CD4-positive, alpha-beta T cell (primary cell): Measurements from ENCODE around the gene GOLGA6B. TPM values are rescaled to one million over a fixed set of nuclear protein-coding genes. Genes with fewer than 3 reads are reported as not detected.
A peak's percentile ranks its signal among the peaks of the same experiment; 100 is the strongest.
"Not testable (repeated sequence)": the region's sequence is repeated elsewhere in the genome, so short reads cannot be mapped to it uniquely, and the experiment has no call there.

Experiments
- ATAC-seq: fragments of 200-7000 bp; cut with Tn5 transposase; one replicate; pipeline ENCODE4 v1.10.0; 2022; ENCODE audit warnings: mild to moderate bottlenecking; ENCODE audit not compliant: poor library complexity
- CTCF ChIA-PET: fragments of 350-600 bp; sonication (Branson Sonifier 250); formaldehyde crosslinking; loops from one replicate; lab custom pipeline; 2021; ENCODE audit warnings: antibody characterized with exemption, inconsistent platforms; lab: Charles Lee
- POLR2A ChIA-PET: fragments of 350-600 bp; sonication (Branson Sonifier 250); formaldehyde crosslinking; loops from one replicate; lab custom pipeline; 2021; ENCODE audit warnings: antibody characterized with exemption, inconsistent platforms; lab: Charles Lee
- DNase-seq, 14 experiments: peaks; one replicate each; pipeline ENCODE4 v3.0.0-alpha.2; 2013 to 2020; ENCODE audit warnings: mixed read lengths in 2 of 14
- H3K27ac ChIP-seq, 2 donors: one replicate each; pipeline versions ENCODE4 v1.5.1 to v1.7.0; 2013; ENCODE audit warnings: low read length in 2 of 2, low read depth in 1 of 2, mild to moderate bottlenecking in 1 of 2
- H3K27me3 ChIP-seq, 2 experiments: 1 replicate in 1 of 2; 2 replicates in 1 of 2; pipeline versions ENCODE4 v1.6.1 to v1.7.0; 2013; ENCODE audit warnings: low read length in 2 of 2, control low read depth in 1 of 2, mild to moderate bottlenecking in 1 of 2, moderate library complexity in 1 of 2; ENCODE audit not compliant: insufficient read depth in 2 of 2, control insufficient read depth in 1 of 2
- H3K36me3 ChIP-seq: one replicate; pipeline ENCODE4 v1.6.1; 2013; ENCODE audit warnings: low read length, control low read depth; ENCODE audit not compliant: insufficient read depth
- H3K4me1 ChIP-seq: one replicate; pipeline ENCODE4 v1.6.1; 2013; ENCODE audit warnings: low read length, control low read depth; ENCODE audit not compliant: insufficient read depth
- H3K4me3 ChIP-seq: one replicate; pipeline ENCODE4 v1.5.1; 2013; ENCODE audit warnings: mild to moderate bottlenecking, low read length, moderate library complexity
- H3K9me3 ChIP-seq, 2 experiments: 1 replicate in 1 of 2; 2 replicates in 1 of 2; pipeline versions ENCODE4 v1.6.1 to v1.7.0; 2013; ENCODE audit warnings: low read length in 2 of 2, mild to moderate bottlenecking in 2 of 2, control low read depth in 1 of 2, moderate library complexity in 1 of 2; ENCODE audit not compliant: control insufficient read depth in 1 of 2, insufficient read depth in 1 of 2
- H3K27ac Mint-ChIP-seq: one replicate; pipeline ENCODE4 v1.8.0; 2020; ENCODE audit warnings: mixed read lengths
- H3K27me3 Mint-ChIP-seq: one replicate; pipeline ENCODE4 v1.8.0; 2021; ENCODE audit warnings: mixed read lengths
- H3K36me3 Mint-ChIP-seq: one replicate; pipeline ENCODE4 v1.8.0; 2021; ENCODE audit warnings: low read depth, mixed read lengths
- H3K4me1 Mint-ChIP-seq: one replicate; pipeline ENCODE4 v1.8.0; 2021; ENCODE audit warnings: low read depth, mixed read lengths
- H3K4me3 Mint-ChIP-seq: one replicate; pipeline ENCODE4 v1.8.0; 2020; ENCODE audit warnings: mild to moderate bottlenecking, mixed read lengths
- H3K9me3 Mint-ChIP-seq: one replicate; pipeline ENCODE4 v1.8.0; 2020; ENCODE audit warnings: mixed read lengths
- intact Hi-C, 2 experiments: fragments of 100-400 bp; cut with DNase I in 1 of 2; cut with micrococcal nuclease in 1 of 2; formaldehyde crosslinking; loops; one replicate each; pipeline versions ENCODE4 v1.15.1 to v1.9.0; 2023 to 2025; cut with DNase I, micrococcal nuclease
- total RNA-seq, 174 experiments: library from RNA in 2 of 174; stranded (reverse) in 2 of 174; gene quantifications; one replicate each; pipeline ENCODE4 v1.2.3 and lab custom pipeline; 2021 to 2026

GOLGA6B gene
- total RNA-seq, 2 experiments from 2014 or later: 0.22 TPM; not detected in 1

DNA sequence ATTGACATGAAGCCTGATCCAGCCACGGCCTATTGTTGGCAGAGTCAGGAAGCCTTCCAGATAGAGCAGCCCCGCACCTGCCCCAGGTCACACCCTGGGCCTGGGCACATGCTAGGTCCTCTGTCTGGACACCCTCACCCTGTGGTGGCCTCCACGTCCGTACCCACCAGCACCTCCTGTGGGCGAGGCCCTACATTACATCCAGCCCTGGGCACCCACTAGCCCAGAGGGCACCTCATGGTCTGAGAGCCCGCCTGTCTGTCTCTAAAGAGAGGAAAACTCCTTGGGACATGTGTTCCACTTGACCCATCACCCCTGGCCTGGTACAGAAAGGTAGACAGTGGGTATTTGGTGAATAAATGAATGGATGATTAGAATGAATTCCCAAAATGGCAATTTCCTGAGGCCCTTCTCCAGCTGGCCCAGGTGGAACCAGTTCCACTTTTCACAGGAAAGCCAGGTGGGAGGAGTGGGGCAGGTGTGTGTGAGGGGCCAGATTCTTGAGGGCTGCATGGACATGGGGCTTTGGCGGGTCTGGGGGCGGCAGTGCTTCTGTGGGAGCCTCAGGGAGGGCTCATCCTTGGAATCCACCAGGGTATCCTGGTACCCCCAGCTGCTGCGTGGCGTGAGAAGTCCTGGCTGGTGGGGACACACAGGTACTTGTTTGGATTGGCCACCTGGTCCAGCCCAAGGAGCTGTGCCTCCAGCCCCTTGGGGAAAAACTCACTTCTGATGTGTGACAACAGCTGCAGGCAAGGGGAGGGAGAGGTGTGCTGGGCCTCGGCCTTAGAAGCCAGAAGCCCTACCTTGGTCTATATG is 26.0 kb upstream of the GOLGA6B start:
- H3K36me3 Mint-ChIP-seq, H3K36me3 ChIP-seq, H3K27ac Mint-ChIP-seq, intact Hi-C loops, H3K9me3 ChIP-seq, H3K9me3 Mint-ChIP-seq, POLR2A ChIA-PET, ATAC-seq, H3K4me3 Mint-ChIP-seq, H3K27ac ChIP-seq, CTCF ChIA-PET, H3K4me1 Mint-ChIP-seq, H3K4me3 ChIP-seq, H3K27me3 ChIP-seq, H3K4me1 ChIP-seq, H3K27me3 Mint-ChIP-seq, DNase-seq: not testable (repeated sequence)

DNA sequence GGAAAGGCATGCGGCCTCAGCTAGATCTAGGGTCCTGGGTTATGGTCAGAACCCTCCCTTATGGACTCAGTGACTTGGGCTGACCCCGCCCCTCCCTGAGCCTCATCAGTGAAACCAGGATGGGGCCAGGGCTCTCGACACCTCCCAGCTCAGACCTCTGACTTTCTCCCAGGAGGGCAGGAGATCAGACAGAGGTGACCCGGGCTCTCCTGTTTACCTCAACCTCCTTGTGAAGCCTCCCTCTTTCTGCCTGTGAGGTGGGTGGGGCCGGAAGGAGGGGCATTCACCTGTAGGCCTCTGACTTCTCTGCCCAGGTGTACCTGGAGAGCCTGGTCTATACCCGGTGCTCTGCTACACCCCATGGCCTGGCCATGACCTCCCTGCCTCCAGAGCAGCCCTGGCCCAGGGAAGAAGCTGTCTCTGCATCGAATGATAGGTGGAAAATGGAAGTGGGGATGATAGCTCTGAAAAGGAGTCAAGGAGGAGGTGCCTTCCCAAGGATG is 25.4 kb upstream of the GOLGA6B start:
- ATAC-seq, CTCF ChIA-PET, POLR2A ChIA-PET, H3K4me3 ChIP-seq, H3K27me3 Mint-ChIP-seq, H3K4me1 Mint-ChIP-seq, H3K9me3 Mint-ChIP-seq, H3K4me3 Mint-ChIP-seq, H3K9me3 ChIP-seq, DNase-seq, H3K4me1 ChIP-seq, H3K27me3 ChIP-seq, H3K27ac ChIP-seq, intact Hi-C loops, H3K36me3 ChIP-seq, H3K36me3 Mint-ChIP-seq, H3K27ac Mint-ChIP-seq: not testable (repeated sequence)

DNA sequence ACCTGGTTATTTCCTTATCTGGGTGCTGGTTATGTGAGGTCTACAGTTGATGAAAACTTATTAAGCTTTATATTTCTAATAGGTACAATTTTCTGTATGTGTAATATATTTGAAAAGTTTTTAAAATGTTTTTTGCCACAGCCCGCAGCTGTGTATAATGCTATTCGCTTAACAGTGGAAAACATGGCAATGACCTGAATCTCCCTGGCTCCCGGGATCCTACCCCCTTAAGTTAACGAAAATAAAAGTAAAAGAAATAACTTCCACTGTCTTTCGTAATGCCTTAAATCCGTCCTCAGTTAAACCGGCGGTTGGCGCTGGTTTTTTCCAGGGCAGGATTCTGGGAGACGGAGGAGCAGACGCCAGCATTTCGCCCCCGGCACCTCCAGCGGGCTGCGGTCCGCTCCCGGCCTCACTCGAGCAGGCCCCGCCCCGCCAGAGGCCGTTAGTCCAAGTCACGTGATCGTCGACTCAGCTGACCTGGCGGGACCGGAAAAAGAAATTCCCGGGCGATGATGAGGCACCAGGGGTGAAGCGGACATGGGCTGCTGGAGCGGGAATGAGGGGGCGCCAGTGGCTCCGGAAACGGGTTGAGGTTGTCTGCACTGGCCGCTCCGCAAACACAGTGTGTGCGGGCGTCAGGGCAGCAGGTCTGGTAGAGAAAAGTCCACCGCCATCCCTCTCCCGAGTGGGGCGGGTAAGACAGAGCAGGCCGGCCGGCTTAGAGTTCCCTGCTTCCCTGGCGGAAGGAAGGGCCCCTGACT is 17.8 kb upstream of the GOLGA6B start:
- peak in 12 of 14 experiments; percentile 6 to 79 (median 44) for DNase-seq
- ATAC-seq: peak; percentile 39
- POLR2A ChIA-PET, H3K36me3 Mint-ChIP-seq, H3K4me1 ChIP-seq, H3K27ac ChIP-seq, H3K4me1 Mint-ChIP-seq, H3K27ac Mint-ChIP-seq, CTCF ChIA-PET, H3K36me3 ChIP-seq, H3K9me3 Mint-ChIP-seq, intact Hi-C loops, H3K9me3 ChIP-seq, H3K27me3 Mint-ChIP-seq, H3K27me3 ChIP-seq: not testable (repeated sequence)
- peak overlapping the region; percentile 39 for H3K4me3 ChIP-seq
- H3K4me3 Mint-ChIP-seq: peak overlapping the region; percentile 68

DNA sequence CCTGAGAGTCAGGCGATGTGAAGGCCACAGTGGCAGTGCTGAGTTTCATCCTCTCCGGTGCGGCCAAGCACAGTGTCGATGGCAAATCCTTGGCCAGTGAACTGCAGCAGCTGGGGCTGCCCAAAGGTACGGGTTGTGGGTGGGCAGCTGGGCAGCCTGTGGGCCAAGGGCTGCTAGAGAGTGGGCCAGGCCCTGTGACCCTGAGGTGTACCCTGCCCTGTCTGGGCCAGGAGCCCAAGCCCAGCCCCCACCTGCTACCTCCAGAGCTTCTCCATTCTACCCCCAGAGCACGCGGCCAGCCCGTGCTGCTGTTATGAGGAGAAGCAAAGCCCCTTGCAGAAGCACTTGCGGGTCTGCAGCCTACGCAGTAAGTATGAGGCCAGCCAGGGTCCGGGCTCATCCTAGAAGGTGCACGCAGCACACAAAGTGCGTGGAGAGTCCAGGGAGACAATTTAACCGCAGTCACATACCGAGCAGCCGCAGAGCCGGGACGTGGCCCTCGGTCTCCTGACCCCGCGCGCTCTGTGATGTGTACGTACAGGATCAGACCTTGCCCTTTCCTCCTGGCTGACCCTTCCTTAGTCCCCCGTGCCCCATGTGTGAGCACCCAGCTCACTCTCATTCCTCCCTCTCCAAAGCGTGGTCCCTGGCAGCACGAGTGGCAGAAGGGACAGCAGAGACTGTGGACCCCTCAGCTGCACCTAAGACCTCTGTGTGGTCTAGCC is 14.6 kb upstream of the GOLGA6B start:
- H3K4me3 Mint-ChIP-seq, ATAC-seq, H3K4me1 ChIP-seq, H3K4me1 Mint-ChIP-seq, H3K9me3 Mint-ChIP-seq, H3K4me3 ChIP-seq, POLR2A ChIA-PET, H3K36me3 Mint-ChIP-seq, H3K27me3 Mint-ChIP-seq, intact Hi-C loops, H3K27ac Mint-ChIP-seq, DNase-seq, H3K27ac ChIP-seq, H3K27me3 ChIP-seq, H3K9me3 ChIP-seq, H3K36me3 ChIP-seq, CTCF ChIA-PET: not testable (repeated sequence)

DNA sequence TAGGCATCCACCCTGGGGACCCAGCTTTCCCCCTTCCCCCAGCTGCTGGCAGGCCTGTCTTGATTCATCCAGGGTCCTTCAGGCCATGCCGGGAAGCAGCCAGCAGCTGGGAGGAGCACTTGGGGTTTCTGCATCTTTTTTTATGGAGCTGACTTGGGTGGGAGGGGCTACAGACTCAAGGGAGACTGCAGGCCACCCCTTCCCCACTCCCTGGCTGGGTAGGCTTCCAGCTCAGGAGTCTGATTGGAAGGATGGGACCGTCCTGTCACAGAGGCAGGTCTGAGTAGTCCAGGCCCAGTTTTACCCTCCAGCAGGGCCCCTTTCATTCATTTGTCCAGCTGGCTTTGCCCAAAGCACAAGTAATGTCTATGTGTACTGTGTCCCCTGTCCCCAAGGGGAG is 12.2 kb upstream of the GOLGA6B start:
- H3K9me3 Mint-ChIP-seq, H3K4me1 ChIP-seq, H3K4me3 Mint-ChIP-seq, H3K27ac ChIP-seq, H3K27me3 ChIP-seq, CTCF ChIA-PET, H3K9me3 ChIP-seq, POLR2A ChIA-PET, H3K4me3 ChIP-seq, intact Hi-C loops, ATAC-seq, H3K36me3 ChIP-seq, H3K4me1 Mint-ChIP-seq, H3K36me3 Mint-ChIP-seq, H3K27ac Mint-ChIP-seq, DNase-seq, H3K27me3 Mint-ChIP-seq: not testable (repeated sequence)

DNA sequence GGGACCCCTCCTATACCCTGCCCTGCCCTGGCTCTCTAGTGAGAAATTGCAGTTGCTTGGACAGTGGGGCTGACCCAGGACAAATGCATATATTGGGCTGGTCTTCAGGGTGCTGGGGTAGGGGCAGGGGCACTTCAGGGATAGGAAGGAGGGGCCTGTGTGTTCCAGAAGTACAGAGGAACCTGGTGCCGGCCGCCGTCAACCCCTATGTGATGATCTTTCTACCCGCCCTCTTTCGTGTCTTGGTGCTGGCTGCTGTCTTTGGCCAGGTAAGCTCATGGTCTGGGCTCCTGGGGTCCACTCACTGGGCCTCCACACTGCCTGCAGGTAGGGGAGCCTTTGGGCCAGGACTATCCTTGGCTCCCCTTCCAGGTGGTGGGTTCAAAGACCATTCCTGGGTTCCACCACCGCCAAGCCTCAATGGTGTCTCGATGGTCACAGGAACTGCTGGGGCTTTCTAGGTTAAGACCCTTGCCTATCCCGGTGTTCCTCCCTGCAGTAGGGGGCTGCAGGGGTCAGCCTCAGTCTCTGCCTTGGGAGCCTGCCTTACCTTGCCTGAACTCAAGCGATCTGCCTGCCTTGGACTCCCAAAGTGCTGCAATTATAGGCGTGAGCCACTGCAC is 5.8 kb upstream of the GOLGA6B start:
- H3K36me3 Mint-ChIP-seq: not testable (repeated sequence)

More for the DNA sequence above, 5.8 kb upstream of the GOLGA6B start:
- POLR2A ChIA-PET, H3K9me3 Mint-ChIP-seq, H3K27me3 ChIP-seq, H3K27ac ChIP-seq, H3K4me1 Mint-ChIP-seq, CTCF ChIA-PET, H3K4me1 ChIP-seq, intact Hi-C loops, H3K27ac Mint-ChIP-seq, ATAC-seq, H3K9me3 ChIP-seq, H3K27me3 Mint-ChIP-seq, DNase-seq, H3K36me3 ChIP-seq, H3K4me3 Mint-ChIP-seq, H3K4me3 ChIP-seq: not testable (repeated sequence)
